ENCODE measurements around the gene OR1F1. TPM values are rescaled to one million over a fixed set of nuclear protein-coding genes. Genes with fewer than 3 reads are reported as not detected.

OR1F1 gene
- total RNA-seq, 1 donor from 2014 or later: not detected

DNA sequence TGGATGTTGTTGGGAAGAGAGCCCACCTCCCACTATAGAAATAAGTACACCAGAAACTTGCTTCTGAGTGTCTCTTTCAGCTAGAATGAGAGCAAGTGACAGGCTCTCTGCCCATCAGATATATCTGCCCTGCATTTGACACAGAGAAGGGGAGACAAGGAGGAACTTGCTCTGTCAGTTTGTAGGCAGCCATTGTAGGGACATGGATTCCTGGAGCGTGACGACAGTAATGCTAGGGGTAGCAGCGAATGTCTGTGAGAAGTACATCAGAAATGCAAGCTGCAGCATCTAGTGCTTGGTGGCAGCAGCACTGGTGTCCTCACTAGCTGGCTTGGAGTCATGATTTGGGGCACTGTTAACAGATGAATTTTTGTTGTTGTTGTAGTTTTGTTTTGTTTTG, 24.0 kb downstream of the OR1F1 start:
- TF ChIP-seq, protein P1, sequence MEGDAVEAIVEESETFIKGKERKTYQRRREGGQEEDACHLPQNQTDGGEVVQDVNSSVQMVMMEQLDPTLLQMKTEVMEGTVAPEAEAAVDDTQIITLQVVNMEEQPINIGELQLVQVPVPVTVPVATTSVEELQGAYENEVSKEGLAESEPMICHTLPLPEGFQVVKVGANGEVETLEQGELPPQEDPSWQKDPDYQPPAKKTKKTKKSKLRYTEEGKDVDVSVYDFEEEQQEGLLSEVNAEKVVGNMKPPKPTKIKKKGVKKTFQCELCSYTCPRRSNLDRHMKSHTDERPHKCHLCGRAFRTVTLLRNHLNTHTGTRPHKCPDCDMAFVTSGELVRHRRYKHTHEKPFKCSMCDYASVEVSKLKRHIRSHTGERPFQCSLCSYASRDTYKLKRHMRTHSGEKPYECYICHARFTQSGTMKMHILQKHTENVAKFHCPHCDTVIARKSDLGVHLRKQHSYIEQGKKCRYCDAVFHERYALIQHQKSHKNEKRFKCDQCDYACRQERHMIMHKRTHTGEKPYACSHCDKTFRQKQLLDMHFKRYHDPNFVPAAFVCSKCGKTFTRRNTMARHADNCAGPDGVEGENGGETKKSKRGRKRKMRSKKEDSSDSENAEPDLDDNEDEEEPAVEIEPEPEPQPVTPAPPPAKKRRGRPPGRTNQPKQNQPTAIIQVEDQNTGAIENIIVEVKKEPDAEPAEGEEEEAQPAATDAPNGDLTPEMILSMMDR (IDR thresholded peaks at IDR 0.05; ENCODE audit: insufficient read depth, low read length, severe bottlenecking): no peak
- FAIRE-seq (peak; percentile 32), DNase-seq (ENCODE audit: low read depth) (no peak)
- no peak overlapping the region for H3K4me3 ChIP-seq (ENCODE audit: low read depth, low read length)
- no peaks in the 10 kb centered on the region for H3K36me3 ChIP-seq (ENCODE audit: control insufficient read depth, insufficient read depth, low read length)
- H3K27me3 ChIP-seq (ENCODE audit: control insufficient read depth, insufficient read depth, low read length): no peaks in the 10 kb centered on the region

- no peak overlapping the region for H3K4me3 ChIP-seq (ENCODE audit: low read depth, low read length)
- H3K36me3 ChIP-seq (ENCODE audit: control insufficient read depth, insufficient read depth, low read length): no peaks in the 10 kb centered on the region
- DNase-seq (ENCODE audit: low read depth) (no peak), FAIRE-seq (no peak)
- TF ChIP-seq, protein P1 (IDR thresholded peaks at IDR 0.05; ENCODE audit: insufficient read depth, low read length, severe bottlenecking): no peak
- no peaks in the 10 kb centered on the region for H3K27me3 ChIP-seq (ENCODE audit: control insufficient read depth, insufficient read depth, low read length)
These were observed 24.6 kb downstream of the OR1F1 start for GRCh38 chr16:3212567-3212966.

DNA sequence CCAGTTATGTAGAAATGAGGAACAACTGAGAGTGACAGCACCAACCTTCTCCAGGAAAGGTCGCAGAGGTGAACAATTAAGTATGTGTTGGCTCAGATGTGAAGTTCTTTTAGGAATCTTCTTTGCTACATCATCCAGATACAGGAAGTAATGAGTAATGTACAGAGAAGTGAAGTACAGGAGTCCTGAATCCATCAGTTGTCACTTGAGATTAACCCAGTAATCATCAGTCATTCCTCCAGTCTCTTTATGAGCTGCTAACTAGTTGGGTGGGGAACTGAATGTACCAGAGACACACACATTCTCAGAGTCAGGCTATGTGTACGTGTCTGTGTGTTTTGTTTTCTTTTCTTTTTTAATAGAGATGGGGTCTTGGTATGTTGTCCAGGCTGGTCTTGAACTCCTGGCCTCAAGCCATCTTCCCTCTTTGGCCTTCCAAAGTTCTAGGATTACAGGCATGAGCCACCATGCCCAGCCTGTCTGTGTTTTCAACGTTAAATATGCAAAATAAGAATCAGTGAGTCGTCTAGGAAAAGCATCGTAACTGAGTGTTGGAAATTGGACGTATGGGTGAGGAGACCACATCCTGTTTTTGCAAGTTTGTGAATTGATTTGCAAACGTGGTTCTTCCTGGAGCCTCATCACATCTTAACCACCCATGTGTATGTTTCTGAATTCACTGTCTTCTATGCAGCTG, 27.0 kb downstream of the OR1F1 start:
- peak; percentile 18 for FAIRE-seq
- no peaks in the 10 kb centered on the region for H3K36me3 ChIP-seq (ENCODE audit: control insufficient read depth, insufficient read depth, low read length)
- no peak overlapping the region for H3K4me3 ChIP-seq (ENCODE audit: low read depth, low read length)
- peak; percentile 14 for DNase-seq (ENCODE audit: low read depth)
- no peaks in the 10 kb centered on the region for H3K27me3 ChIP-seq (ENCODE audit: control insufficient read depth, insufficient read depth, low read length)
- TF ChIP-seq, protein P1 (IDR thresholded peaks at IDR 0.05; ENCODE audit: insufficient read depth, low read length, severe bottlenecking): no peak

GRCh38 chr16:3215601-3216262, 27.7 kb downstream of the OR1F1 start:
- Histone ChIP-seq H3K36me3 (ENCODE audit: control insufficient read depth, insufficient read depth, low read length) (no peaks in the 10 kb centered on the region), H3K4me3 (ENCODE audit: low read depth, low read length) (no peak overlapping the region), H3K27me3 (ENCODE audit: control insufficient read depth, insufficient read depth, low read length) (no peaks in the 10 kb centered on the region)
- FAIRE-seq (peak; percentile 92), DNase-seq (ENCODE audit: low read depth) (no peak)
- TF ChIP-seq, protein P1 (IDR thresholded peaks at IDR 0.05; ENCODE audit: insufficient read depth, low read length, severe bottlenecking): no peak

DNA sequence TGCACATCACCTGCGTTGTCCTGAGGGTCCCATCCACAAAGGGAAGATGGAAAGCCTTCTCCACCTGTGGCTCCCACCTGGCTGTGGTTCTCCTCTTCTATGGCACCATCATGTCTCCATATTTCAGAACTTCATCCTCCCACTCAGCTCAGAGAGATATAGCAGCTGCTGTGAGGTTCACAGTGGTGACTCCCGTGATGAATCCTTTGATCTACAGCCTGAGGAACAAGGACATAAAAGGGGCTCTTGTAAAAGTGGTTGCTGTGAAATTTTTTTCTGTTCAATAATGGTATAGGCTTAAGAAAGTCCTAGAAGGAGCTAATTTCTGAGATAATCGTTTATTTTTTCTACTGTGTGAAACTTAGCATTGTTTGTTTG, 28.2 kb downstream of the OR1F1 start:
- Histone ChIP-seq H3K4me3 (ENCODE audit: low read depth, low read length) (no peak overlapping the region), H3K27me3 (ENCODE audit: control insufficient read depth, insufficient read depth, low read length) (no peaks in the 10 kb centered on the region), H3K36me3 (ENCODE audit: control insufficient read depth, insufficient read depth, low read length) (no peaks in the 10 kb centered on the region)
- DNase-seq (ENCODE audit: low read depth) (no peak), FAIRE-seq (no peak)
- TF ChIP-seq, protein P1 (IDR thresholded peaks at IDR 0.05; ENCODE audit: insufficient read depth, low read length, severe bottlenecking): no peak
